Keratinocyte (primary cell): Measurements from ENCODE around the gene CCDC85C. TPM values are rescaled to one million over a fixed set of nuclear protein-coding genes. Genes with fewer than 3 reads are reported as not detected.

Experiments used
- DNase-seq: peaks from one replicate; pipeline ENCODE4 v3.0.0-alpha.2; 2011; ENCODE audit warnings: low read depth, missing footprints, low spot score
- FAIRE-seq: peaks from 2 replicates; lab custom pipeline; 2011; peaks lifted over from hg19 to GRCh38; lab: Jason Lieb, UNC
- H2AFZ ChIP-seq: 2 replicates; pipeline ENCODE4 v1.6.0; 2012; ENCODE audit warnings: low read length, control low read depth, inconsistent platforms; ENCODE audit not compliant: control insufficient read depth
- H3K27ac ChIP-seq: 2 replicates; pipeline ENCODE4 v1.5.1; 2011; ENCODE audit warnings: low read length; ENCODE audit not compliant: control insufficient read depth, insufficient read depth
- H3K27me3 ChIP-seq: 3 replicates; pipeline ENCODE4 v1.6.0; 2011; ENCODE audit warnings: low read length; ENCODE audit not compliant: control insufficient read depth, insufficient read depth; ENCODE audit errors: extremely low read depth
- H3K36me3 ChIP-seq, 2 experiments: 2 replicates in 1 of 2; 3 replicates in 1 of 2; pipeline ENCODE4 v1.5.1; 2011; ENCODE audit warnings: low read length in 2 of 2, mild to moderate bottlenecking in 1 of 2; ENCODE audit not compliant: control insufficient read depth in 2 of 2, insufficient read depth in 2 of 2; ENCODE audit errors: extremely low read depth in 1 of 2
- H3K4me1 ChIP-seq: 3 replicates; pipeline ENCODE4 v1.5.1; 2011; ENCODE audit warnings: low read length; ENCODE audit not compliant: control insufficient read depth, insufficient read depth; ENCODE audit errors: extremely low read depth
- H3K4me2 ChIP-seq: 3 replicates; pipeline ENCODE4 v1.6.0; 2011; ENCODE audit warnings: low read depth, low read length; ENCODE audit not compliant: control insufficient read depth, insufficient read depth; ENCODE audit errors: extremely low read depth
- H3K4me3 ChIP-seq, 3 experiments: fragments of 200-600 bp in 1 of 3; sonication (generic) in 1 of 3; 2 replicates in 2 of 3; 3 replicates in 1 of 3; pipeline ENCODE4 v1.5.1; 2011 to 2016; ENCODE audit warnings: low read length in 3 of 3, mild to moderate bottlenecking in 3 of 3, control low read depth in 2 of 3, inconsistent platforms in 1 of 3, low read depth in 1 of 3, mixed read lengths in 1 of 3, mixed run types in 1 of 3, moderate library complexity in 1 of 3; ENCODE audit not compliant: control insufficient read depth in 2 of 3, insufficient read depth in 2 of 3; ENCODE audit errors: extremely low read depth in 1 of 3
- H3K79me2 ChIP-seq: 2 replicates; pipeline ENCODE4 v1.6.0; 2012; ENCODE audit warnings: low read length; ENCODE audit not compliant: control insufficient read depth, insufficient read depth
- H3K9ac ChIP-seq: 3 replicates; pipeline ENCODE4 v1.6.0; 2011; ENCODE audit warnings: low read length; ENCODE audit not compliant: control insufficient read depth, insufficient read depth; ENCODE audit errors: extremely low read depth
- H3K9me1 ChIP-seq: 3 replicates; pipeline ENCODE4 v1.6.0; 2011; ENCODE audit warnings: low read length; ENCODE audit not compliant: control insufficient read depth, insufficient read depth; ENCODE audit errors: extremely low read depth
- H3K9me3 ChIP-seq: 2 replicates; pipeline ENCODE4 v1.5.1; 2012; ENCODE audit warnings: low read depth, low read length; ENCODE audit not compliant: control insufficient read depth
- H4K20me1 ChIP-seq: 3 replicates; pipeline ENCODE4 v1.6.0; 2011; ENCODE audit warnings: low read length; ENCODE audit not compliant: control insufficient read depth, insufficient read depth; ENCODE audit errors: extremely low read depth
- EZH2 ChIP-seq: IDR thresholded peaks from one replicate; pipeline ENCODE4 v1.6.1; 2012; ENCODE audit warnings: inconsistent platforms, mild to moderate bottlenecking, low read length, moderate library complexity
- dilution Hi-C: fragments of 300-500 bp; cut with MboI; formaldehyde crosslinking; loops from one replicate; pipeline ENCODE4 v1.7.0; 2020; ENCODE audit warnings: low sequenced_read_pairs; ENCODE audit not compliant: extremely low pct_ligation_motif_present
- polyA plus RNA-seq, 5 experiments: library from polyadenylated mRNA; depleted of rRNA in 3 of 5; stranded (reverse) in 3 of 5; stranded (forward) in 1 of 5; unstranded in 1 of 5; fragments of >200 nt; gene quantifications; 1 replicate in 1 of 5; 2 replicates in 3 of 5; 3 replicates in 1 of 5; pipeline versions ENCODE4 v1.2.1 to v1.2.3, GENCODE V29; 2011 to 2012; ENCODE audit warnings: missing spikeins in 2 of 5, low read depth in 1 of 5, low replicate concordance in 1 of 5
- TF ChIP-seq, protein P1 (sequence below), 3 experiments: IDR thresholded peaks in 1 of 3; conservative IDR thresholded peaks in 1 of 3; optimal IDR thresholded peaks in 1 of 3; 2 replicates in 2 of 3; 3 replicates in 1 of 3; pipeline versions ENCODE3 to v1.5.1; 2011; ENCODE audit warnings: low read length in 3 of 3, mild to moderate bottlenecking in 3 of 3, moderate library complexity in 2 of 3, control low read depth in 1 of 3, inconsistent platforms in 1 of 3; ENCODE audit not compliant: insufficient read depth in 2 of 3; ENCODE audit errors: extremely low read depth in 1 of 3

Gene CCDC85C
- polyA plus RNA-seq, 1 donor (not counting 4 experiments of a cell fraction or from before 2014, with no cell fraction given): 13.2 TPM

DNA sequence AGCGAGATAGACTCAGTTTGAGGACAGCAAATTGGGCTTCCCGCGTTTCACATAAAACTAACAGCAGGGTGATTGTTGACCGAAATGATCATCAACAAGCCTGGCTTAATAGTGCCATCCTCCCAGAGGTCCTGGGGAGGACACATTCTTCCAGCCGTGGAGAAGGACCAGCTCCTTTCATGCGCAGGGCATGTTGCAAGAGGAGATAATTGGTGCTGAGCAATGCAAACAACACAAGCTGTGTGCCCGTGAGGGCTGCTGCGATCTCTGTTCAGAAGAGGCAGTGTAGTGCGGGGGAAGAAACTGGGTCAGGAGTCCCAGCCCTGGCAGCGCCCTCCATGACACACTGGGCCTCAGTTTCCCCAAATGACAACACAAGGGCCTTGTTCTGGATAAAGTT, 54.3 kb downstream of the CCDC85C start:
- FAIRE-seq (no peak), DNase-seq (no peak)
- dilution Hi-C loops: no loop called here
- no peaks in the 10 kb centered on the region for H3K36me3 ChIP-seq
- H3K4me1 ChIP-seq: no peaks in the 10 kb centered on the region
- no peaks in the 10 kb centered on the region for H3K9me1 ChIP-seq
- H3K4me3 ChIP-seq: no peak overlapping the region
- H2AFZ ChIP-seq: no peak overlapping the region
- H3K27me3 ChIP-seq: no peaks in the 10 kb centered on the region
- H3K27ac ChIP-seq: no peak overlapping the region
- peaks cover 90% of the 10 kb centered on the region for H3K79me2 ChIP-seq
- H3K4me2 ChIP-seq: no peak overlapping the region
- H3K9ac ChIP-seq: no peak overlapping the region
- H3K9me3 ChIP-seq: no peaks in the 10 kb centered on the region
- TF ChIP-seq EZH2: no peak
- TF ChIP-seq, protein P1, sequence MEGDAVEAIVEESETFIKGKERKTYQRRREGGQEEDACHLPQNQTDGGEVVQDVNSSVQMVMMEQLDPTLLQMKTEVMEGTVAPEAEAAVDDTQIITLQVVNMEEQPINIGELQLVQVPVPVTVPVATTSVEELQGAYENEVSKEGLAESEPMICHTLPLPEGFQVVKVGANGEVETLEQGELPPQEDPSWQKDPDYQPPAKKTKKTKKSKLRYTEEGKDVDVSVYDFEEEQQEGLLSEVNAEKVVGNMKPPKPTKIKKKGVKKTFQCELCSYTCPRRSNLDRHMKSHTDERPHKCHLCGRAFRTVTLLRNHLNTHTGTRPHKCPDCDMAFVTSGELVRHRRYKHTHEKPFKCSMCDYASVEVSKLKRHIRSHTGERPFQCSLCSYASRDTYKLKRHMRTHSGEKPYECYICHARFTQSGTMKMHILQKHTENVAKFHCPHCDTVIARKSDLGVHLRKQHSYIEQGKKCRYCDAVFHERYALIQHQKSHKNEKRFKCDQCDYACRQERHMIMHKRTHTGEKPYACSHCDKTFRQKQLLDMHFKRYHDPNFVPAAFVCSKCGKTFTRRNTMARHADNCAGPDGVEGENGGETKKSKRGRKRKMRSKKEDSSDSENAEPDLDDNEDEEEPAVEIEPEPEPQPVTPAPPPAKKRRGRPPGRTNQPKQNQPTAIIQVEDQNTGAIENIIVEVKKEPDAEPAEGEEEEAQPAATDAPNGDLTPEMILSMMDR (optimal IDR thresholded peaks at IDR 0.05 in 1 of 3, IDR thresholded peaks at IDR 0.05 in 1 of 3, conservative IDR thresholded peaks at IDR 0.05 in 1 of 3; ENCODE audit: extremely low read depth in 1 of 3, insufficient read depth in 2 of 3, low read length in 3 of 3): no peak
- peaks cover 14% of the 10 kb centered on the region for H4K20me1 ChIP-seq

DNA sequence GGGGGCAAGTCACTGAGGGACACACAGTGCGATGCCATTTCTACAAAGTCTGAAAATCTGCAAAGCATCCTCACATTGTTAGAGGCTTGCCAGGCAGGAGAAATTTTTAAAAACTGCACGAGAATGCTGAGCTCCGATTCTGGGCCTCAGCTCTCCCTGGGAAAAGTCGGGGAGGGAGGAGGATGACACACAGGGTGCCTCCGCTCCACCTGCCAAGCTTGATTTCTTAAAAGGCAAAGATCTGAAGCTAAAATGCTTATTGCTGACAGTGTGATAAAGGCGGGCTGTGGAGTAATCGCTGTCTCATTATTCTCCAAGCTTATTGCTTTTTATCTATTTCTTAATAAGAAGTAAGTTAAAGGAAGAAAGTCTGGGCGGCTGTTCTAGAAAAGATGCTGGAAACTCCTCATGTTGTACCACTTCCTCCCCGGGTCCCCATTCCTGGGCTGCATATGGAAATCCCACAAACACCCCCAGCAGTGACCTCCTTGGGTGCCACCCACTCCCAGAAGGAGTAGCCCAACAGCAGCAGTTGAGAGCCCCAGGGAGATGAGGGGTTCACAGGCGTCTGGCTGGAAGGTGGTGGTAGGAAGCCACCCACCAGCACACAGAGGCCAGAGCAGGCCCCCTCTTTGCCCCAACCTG, 55.0 kb downstream of the CCDC85C start:
- Histone ChIP-seq H3K9me3 (no peaks in the 10 kb centered on the region), H4K20me1 (peaks cover 20% of the 10 kb centered on the region), H3K79me2 (peaks cover 90% of the 10 kb centered on the region), H3K27ac (no peak overlapping the region), H3K4me1 (no peaks in the 10 kb centered on the region), H3K9me1 (no peaks in the 10 kb centered on the region), H2AFZ (no peak overlapping the region), H3K9ac (no peak overlapping the region), H3K27me3 (no peaks in the 10 kb centered on the region), H3K36me3 (no peaks in the 10 kb centered on the region), H3K4me3 (no peak overlapping the region), H3K4me2 (no peak overlapping the region)
- DNase-seq (no peak), FAIRE-seq (no peak)
- no peak for TF ChIP-seq EZH2
- TF ChIP-seq, protein P1 (optimal IDR thresholded peaks at IDR 0.05 in 1 of 3, IDR thresholded peaks at IDR 0.05 in 1 of 3, conservative IDR thresholded peaks at IDR 0.05 in 1 of 3; ENCODE audit: extremely low read depth in 1 of 3, insufficient read depth in 2 of 3, low read length in 3 of 3): no peak
- dilution Hi-C loops: no loop called here
